Fibroblast of skin of right biceps (primary cell): ENCODE measurements around the gene TBC1D7.
A peak's percentile ranks its signal among the peaks of the same experiment; 100 is the strongest.
"Not testable (repeated sequence)": the region's sequence is repeated elsewhere in the genome, so short reads cannot be mapped to it uniquely, and the experiment has no call there.

Experiments used
- DNase-seq: peaks from one replicate; pipeline ENCODE4 v3.0.0-alpha.2; 2013

Gene TBC1D7

GRCh38 chr6:13355999-13356785 lies 27.9 kb upstream of the TBC1D7 start:
- peak; percentile 33 for DNase-seq

DNA sequence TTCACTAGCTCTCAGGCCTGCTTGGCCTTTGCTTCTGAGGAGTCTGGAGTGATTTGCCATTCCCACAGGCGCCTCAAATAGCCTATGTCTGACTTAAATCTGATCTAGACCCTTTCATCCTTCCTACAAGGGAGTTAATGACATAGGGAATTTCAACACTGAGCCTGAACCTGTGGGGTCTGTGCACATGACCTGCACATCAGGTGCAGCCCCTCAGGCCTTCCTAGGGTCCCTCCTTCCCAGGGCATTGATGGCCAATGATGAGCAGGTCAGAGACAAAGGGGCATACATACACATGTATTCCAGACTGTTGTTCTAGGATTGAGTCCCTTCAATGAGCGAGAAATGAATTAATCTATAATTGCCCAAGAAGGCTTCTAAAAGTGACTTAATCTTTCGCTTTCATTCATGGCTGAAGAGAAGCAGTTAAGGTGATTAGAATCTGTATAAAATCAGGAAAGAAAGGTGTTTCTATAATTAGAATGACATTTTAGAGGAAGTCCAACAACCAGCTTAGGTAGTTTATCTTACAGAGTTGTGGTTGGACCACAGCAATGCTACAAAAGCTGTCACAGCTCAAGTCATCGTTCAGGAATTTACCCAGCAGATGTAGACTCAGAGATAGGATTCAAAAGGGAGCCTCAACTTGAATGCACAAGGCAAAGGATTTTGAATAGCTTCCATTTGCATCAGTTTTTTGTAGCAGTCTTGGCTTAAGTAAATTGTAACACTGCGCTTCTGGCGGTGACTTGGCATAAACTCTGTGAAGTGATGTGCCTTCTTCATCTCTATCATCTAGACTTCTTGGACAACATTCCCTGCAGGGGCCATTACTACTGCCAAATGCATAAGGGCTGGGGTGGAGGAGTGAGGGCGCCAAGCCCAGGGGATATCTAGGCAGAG lies 27.0 kb upstream of the TBC1D7 start:
- peak; percentile 98 for DNase-seq

DNA sequence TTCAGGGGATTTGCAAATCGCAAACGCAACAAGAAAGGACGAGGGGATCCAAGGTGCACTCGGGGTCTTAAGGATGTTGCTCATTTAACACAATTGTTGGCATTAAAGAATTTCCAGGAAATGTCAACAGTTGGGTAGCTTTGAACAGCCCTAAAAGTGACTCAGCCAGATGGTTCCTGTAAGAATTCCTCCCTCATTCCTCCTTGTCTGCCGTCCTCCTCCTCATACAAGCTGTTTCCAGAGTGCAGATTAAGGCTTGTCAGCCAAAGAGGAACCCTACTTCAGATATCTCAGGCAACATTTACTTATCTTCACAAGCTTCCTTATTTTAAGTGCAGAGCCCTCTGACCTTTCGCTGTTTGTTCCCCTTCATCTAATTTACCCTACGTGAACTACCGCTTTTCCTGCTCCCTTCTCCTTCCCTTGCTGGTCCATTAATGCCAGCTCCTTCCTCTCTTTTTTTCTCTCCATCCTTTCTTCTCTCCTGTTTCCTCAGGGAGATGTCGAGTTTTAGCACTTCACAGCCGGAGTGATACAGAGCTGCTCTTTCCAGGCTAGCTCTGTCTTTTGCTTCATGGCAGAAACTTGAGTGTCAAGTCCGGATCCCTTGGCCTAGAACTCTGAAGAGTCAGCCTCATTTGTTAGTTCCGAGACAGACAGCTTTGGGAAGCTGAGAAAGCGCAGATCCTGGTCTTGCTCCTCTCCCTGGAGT lies 26.1 kb upstream of the TBC1D7 start:
- DNase-seq: peak; percentile 87

DNA sequence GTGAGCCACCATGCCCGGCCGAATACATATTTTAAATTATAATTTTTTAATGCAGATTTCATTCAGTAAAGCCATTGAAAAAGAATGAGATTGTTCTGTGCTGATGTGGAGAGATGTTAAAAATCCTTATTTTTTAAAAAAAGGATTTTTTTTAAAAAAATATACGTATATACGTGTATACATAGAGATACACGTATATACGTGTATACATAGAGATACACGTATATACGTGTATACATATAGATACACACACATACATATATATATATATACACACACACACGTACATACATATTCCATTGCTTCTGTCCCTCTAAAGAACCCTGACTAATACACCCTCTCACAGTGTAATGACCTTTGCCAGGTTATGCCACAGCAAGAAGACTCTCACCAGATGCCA lies 23.8 kb upstream of the TBC1D7 start:
- no peak for DNase-seq

DNA sequence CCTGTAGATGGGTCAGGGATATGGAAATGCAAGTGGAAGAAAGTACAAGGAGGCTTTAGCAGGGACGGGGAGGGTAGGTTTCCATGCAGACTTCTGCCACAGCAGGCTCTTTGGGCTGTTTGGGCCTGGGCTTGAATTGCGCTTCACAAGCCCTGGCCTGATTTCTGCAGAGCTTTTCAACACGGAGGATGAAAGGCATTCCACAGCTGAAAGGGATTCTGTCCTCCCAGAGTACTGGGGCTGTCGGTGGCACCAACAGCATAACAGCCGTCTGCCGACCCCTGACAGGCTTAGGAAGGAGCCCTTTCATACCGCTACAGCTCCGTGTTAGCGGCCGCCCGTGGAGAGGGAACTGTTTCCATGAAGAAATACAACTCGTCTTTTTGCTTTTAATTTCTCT lies 22.9 kb upstream of the TBC1D7 start:
- no peak for DNase-seq

- no peak for DNase-seq
These were observed 21.6 kb upstream of the TBC1D7 start for GRCh38 chr6:13349811-13350506.

DNA sequence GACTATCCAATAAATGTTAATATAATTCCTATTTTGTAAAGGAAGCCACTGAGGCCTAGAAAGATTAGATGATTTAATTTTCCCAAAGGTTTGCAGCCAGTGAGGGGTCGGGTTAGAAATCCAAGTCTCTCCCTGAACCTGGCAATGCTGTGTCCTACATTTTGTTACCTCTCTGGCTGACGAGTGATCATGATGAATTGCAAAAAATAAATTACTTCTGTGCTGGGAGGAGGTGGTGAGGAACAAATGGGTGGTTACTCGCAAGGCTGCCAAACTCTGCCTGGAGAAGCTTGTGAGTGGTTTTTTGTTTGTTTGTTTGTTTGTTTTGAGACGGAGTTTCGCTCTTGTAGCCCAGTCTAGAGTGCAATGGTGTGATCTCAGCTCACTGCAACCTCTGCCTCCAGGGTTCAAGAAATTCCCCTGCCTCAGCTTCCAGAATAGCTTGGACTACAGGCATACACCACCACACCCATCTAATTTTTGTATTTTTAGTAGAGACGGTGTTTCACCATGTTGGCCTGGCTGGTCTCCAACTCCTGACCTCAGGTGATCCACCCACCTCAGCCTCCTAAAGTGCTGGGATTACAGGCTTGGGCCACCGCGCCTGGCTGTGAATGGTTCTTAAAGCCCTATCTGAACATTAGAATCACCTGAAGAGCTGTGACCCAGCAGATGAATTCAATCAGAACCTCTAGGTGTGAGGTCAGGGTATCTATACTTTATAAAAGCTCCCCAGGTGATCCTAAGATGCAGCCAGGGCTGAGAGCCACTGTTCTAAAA lies 20.2 kb upstream of the TBC1D7 start:
- no peak for DNase-seq

DNA sequence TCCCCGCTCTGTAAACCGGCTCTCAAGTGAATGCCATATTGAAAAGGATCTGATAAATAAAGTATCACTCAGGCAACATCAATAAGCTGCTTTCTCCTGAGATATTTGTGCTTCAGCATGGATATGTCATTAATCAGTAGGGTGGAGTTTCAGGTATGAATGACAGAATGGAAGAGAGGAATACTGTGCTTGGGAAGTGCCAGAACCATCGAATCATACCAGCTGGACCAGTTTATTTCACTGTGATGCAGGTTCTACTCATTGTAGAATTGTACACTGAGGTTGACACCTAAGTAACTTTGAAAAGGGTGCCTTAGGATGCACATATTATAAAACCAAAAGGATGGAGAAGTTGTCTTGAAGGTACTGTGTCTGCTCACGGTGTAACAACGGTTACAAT lies 17.9 kb upstream of the TBC1D7 start:
- no peak for DNase-seq

DNA sequence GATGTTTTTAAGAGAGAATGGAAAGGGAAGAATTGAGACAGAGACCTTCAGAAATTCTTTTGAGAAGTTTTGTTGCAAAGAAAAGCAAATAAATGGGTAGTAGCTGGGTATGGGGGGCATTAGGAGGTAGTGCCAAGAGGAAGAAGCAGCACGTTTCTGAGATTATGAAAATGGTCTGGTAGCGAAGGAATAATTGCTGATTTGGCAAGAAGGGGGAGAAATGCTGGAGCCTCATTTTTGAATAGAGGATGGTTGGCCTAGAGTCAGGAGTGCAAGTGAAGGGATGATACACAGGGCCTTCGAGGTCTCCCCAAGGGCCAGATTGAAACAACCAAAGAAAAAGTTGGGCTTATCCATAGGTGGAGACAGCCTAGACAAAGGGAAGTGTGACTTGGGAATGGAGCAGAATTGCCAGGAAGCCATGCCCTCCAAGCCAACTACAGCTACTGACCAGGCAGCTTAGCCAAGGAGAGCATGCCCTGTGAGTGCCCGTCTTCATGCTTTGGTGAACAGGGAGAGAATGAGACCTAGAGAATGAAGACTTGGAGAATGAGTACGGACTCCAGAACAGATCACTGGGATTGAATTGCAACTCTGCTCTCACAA lies 14.2 kb upstream of the TBC1D7 start:
- DNase-seq: no peak

- no peak for DNase-seq
These were observed 11.7 kb upstream of the TBC1D7 start for GRCh38 chr6:13339863-13340630.

GRCh38 chr6:13338038-13338437 lies 9.7 kb upstream of the TBC1D7 start:
- no peak for DNase-seq

DNA sequence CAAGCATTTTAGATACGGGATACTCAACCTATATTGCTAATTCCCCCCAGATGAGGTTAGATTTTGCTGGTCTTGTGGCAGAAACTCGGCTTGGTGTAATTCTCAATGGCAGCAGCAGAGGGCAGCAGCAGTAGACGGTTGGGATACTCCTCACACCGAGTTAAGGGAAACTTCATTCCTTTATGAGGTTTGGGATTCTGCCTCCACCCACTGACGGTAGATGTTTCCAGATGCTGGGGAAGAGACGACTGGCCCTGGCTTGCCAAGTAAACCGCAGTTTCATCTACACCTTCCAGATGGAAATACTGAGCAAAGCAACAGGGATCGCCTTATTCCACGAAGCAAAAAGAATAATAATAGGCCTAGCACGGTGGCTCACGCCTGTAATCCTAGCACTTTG lies 8.2 kb upstream of the TBC1D7 start:
- DNase-seq: peak; percentile 88

DNA sequence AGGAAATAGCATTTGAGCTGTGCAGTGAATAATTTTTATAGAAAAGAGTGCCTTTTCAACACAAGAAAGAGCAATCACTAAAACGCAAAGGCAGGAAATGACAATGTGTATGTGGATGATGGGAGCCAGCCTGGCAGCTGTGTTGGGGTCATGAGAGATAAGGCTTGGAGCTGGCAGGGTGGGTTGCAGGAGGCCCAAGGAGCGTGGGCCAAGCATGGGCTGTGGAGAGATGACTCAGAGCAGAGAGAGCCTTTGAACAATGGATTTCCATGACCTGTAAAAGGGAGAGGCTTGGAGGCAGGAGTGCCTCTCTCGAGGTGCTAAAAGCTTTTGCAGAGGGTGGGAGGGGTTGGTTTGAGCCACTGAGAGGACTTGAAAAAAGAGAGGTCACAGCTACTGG lies 6.6 kb upstream of the TBC1D7 start:
- no peak for DNase-seq

DNA sequence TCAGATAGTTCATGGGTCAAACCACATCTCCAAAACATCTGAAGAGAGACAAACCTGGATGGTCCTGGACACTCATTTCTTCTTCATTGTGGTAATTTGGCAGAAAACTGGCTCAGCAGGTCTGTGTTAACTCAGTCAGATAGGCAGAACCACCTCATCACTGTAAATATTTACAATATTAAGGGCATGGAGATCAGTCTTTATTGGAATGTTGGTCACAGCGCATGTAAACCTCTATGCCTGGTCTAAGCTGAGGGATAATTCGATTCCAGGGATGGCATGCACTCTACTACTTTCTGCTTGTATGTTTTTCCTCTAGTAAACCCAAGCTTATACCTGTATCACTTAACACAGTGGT lies 4.0 kb upstream of the TBC1D7 start:
- no peak for DNase-seq

GRCh38 chr6:13331516-13332348 lies 3.4 kb upstream of the TBC1D7 start:
- DNase-seq: peak; percentile 14

- DNase-seq: no peak
These were observed 492 bp upstream of the TBC1D7 start for GRCh38 chr6:13328875-13329183.

DNA sequence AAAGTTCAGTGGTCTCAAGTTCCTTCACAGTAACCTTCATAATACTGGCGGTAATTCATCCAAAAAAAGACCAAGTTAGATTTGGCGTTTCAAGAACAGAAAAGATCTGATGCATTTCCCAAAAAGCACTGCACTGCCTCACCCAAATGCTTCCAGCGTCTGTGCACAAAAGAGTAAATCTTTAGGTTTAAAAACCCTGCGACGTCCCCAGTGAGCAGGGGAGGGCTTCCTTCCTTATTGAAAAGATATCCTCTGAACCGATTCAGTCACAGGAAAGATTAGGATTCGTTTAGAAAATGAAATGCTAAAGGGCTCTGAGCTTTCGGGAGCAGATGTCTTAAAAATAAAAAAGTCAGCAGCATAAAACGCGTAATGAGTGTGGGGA lies 654 bp downstream of the TBC1D7 start:
- DNase-seq: no peak

- not testable (repeated sequence) for DNase-seq
These were observed 2.2 kb downstream of the TBC1D7 start for GRCh38 chr6:13326031-13326586.

DNA sequence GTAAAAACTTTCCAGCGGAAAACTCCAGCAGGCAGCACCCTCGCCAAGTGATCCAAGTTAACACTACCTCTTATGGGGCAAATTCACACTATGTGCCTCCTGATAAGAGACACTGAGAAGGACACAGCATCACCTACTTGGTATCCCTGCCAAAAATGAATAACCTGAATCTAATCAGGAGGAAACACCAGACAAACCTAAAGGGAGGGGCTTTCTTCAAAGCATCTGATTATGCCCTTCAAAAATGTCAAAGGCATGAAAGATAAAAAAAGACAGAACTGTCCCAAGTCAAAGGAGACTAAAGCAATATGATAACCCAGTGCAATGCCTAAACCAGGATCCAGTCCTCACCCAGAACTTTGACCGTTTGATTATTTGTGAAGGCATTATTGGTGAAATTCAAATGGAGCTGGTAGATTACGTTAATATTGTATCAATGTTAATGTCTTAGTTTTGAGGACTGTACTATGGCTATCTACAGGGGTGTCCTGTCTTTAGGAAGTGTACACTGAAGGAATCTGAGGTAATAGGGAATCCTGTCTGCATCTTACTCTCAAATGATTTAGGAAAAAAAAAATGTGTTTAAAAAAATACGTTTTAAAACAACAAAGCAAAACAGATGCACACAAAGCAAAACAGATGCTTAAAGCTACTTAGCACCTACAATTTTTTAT lies 8.3 kb downstream of the TBC1D7 start:
- no peak for DNase-seq
